ENCODE data around the gene PCARE.
"Not testable (repeated sequence)": the region's sequence is repeated elsewhere in the genome, so short reads cannot be mapped to it uniquely, and the experiment has no call there.

PCARE gene

DNA sequence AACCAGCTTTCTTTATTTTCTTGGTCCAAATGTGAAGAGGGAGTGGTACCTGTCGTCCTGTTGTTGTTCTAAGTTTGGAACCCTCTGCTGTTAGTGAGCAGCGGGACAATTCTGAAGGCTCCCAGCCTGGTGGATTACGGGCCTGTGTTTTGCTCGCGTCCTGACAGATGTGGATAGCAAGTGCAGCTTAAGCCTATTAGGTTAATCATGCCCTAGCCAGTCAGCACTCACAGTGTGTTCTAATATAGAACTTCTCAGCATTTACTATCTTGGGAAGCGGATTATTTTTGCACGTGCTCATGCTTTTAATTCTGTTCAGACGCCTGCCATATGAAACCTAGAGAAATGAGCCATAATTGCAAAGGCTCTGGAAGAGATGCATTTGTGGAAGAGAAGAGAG lies at the start of gene PCARE:
Gene PCARE (minus strand): TSS at position 113 of the 400 bp plus-strand sequence. CDS start 262 bp downstream, outside the sequence.
- DNase-seq (ENCODE audit: low spot score) = peak; percentile 12

- no peak for DNase-seq (ENCODE audit: low spot score)
Measured at GRCh38 chr2:29123617-29124349, 49.5 kb upstream of the PCARE start.

- DNase-seq (ENCODE audit: low spot score) = no peak
Measured at GRCh38 chr2:29120846-29121245, 46.5 kb upstream of the PCARE start.

GRCh38 chr2:29119211-29119610 lies 44.9 kb upstream of the PCARE start:
- no peak for DNase-seq (ENCODE audit: low spot score)

GRCh38 chr2:29117636-29118303 lies 43.4 kb upstream of the PCARE start:
- no peak for DNase-seq (ENCODE audit: low spot score)

- DNase-seq (ENCODE audit: low spot score) = peak; percentile 92
Measured at GRCh38 chr2:29115797-29116781, 41.8 kb upstream of the PCARE start.

- peak; percentile 61 for DNase-seq (ENCODE audit: low spot score)
Measured at GRCh38 chr2:29114946-29115609, 40.8 kb upstream of the PCARE start, which contains the start of gene CLIP4. CLIP4 (plus strand) TSS chr2:29115415; CDS start chr2:29121389, 5,974 bp downstream.

GRCh38 chr2:29114586-29114945 lies 40.2 kb upstream of the PCARE start:
- DNase-seq (ENCODE audit: low spot score) = peak; percentile 64

GRCh38 chr2:29113891-29114321 lies 39.6 kb upstream of the PCARE start:
- DNase-seq (ENCODE audit: low spot score) = peak; percentile 67

- no peak for DNase-seq (ENCODE audit: low spot score)
Measured at GRCh38 chr2:29113027-29113686, 38.8 kb upstream of the PCARE start.

GRCh38 chr2:29112379-29112778 lies 38.1 kb upstream of the PCARE start:
- no peak for DNase-seq (ENCODE audit: low spot score)

DNA sequence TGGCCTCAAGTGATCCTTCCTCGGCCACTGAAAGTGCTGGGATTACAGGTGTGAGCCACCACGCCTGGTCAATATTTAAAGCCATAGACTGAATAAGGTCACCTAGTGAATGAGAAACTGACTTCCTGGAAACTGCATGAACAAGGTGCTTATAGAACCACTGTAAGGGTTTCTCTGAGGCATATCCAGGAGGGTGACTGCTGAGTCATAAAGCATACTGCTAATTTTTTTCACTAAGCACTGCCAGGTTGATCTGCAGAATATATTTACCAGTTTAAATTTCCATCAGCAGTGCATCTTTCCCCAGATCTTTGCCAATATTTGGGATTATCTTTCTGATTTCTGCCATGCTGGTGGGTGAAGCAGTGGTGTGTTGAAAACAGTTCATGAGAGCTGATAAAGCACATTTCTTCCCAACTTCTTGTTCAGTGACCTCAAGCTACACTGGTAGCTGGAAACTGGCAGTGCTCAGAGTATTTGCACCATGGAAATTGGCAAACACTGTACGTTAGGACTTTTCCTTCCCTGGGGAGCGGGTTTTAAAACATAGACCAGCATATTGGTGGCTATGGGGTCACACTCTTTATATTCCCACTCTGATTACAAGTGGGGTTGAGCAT lies 36.7 kb upstream of the PCARE start:
- no peak for DNase-seq (ENCODE audit: low spot score)

GRCh38 chr2:29109246-29109645 lies 34.9 kb upstream of the PCARE start:
- no peak for DNase-seq (ENCODE audit: low spot score)

GRCh38 chr2:29108225-29108624 lies 33.9 kb upstream of the PCARE start:
- DNase-seq (ENCODE audit: low spot score) = peak; percentile 90

DNA sequence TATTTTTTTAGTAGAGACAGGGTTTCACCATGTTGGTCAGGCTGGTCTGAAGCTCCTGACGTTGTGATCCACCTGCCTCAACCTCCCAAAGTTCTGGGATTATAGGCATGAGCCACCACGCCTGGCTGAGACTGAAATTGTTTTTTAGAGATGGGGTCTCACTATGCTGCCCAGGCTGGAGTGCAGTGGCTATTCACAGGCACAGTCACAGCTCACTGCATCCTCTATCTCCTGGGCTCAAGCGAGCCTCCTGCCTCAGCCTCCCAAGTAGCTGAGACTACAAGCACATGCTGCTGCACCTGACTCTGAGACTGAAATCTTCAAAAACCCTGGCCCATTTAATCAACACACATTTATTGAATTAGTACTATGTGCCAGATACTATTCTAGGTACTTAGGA lies 33.2 kb upstream of the PCARE start:
- not testable (repeated sequence) for DNase-seq (ENCODE audit: low spot score)

GRCh38 chr2:29106980-29107388 lies 32.7 kb upstream of the PCARE start:
- DNase-seq (ENCODE audit: low spot score) = peak; percentile 59

DNA sequence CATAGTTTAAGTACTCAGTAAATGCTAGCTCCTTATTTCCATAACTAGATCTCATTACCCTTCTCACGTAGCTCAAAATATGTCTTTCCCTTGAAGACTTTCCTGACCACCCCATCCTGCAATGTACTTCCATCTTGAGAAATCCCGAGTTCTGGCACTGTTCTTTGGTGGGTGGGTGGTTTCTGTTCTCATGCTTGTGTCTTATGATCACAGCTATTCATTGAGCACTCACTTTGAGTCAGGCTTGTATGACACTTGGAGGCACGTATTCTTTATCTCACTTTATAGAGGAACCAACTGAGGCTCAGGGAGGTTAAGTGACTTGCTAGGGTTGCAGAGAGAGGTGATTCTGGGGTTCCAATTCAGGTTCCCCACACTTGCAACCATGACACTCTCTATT lies 31.9 kb upstream of the PCARE start:
- DNase-seq (ENCODE audit: low spot score) = no peak

- DNase-seq (ENCODE audit: low spot score) = no peak
Measured at GRCh38 chr2:29105375-29105774, 31.1 kb upstream of the PCARE start.

DNA sequence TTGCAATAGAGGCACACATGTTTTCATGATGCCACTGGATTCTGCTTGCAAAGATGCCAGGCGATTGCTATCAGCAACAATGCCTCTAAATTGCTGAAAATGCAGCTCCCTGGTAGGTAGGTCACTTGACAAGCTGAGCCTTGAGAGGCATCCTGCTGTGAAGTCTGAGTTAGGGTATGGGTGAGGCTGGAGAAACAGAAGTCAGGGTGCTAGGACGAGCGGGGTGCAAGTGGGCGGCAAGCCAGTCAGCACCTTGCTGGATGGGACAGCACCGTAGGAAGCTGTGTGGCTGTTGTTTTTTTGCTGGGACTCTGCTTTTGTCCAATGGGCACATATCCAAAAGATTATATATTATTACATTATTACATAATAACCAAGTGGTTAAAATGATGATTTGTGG lies 30.4 kb upstream of the PCARE start:
- DNase-seq (ENCODE audit: low spot score) = no peak

DNA sequence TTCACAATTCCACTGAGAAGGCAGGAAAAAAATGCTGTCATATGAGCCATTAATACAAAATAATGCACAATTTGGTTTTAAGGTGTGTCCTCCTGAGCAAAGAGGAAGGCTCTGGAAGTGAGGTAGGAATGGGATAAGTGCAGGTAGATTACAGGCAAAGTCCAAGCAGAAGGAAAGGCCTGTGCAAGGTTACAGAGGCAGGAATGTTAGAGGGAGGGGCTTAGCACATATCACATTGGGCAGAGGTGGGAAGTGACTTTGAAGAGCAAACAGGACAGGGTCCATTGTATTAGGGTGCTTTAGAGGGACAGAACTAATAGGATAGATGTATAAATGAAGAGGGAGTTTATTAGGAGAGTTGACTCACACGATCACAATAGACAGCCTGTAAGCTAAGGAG lies 26.2 kb upstream of the PCARE start:
- DNase-seq (ENCODE audit: low spot score) = no peak

DNA sequence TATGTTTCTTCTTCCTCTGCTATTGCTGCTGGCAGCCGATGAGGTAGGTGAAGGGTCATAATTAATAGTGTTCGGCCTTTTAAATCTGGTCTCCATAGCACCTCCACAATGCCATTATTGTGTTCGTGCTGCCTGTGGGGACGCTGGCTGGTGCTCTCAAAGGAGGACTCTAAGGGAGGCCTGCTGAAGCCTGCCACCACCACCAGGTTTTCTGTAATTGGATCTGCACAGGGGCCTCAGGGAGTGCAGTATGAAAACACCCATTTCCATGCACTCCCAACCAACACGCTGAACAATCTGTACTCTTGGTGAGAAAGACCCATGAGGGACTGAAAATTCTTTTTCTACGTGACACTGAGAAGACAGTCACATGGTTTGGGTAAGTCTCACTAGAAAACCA lies 23.2 kb upstream of the PCARE start:
- no peak for DNase-seq (ENCODE audit: low spot score)

All from pons (tissue), 1 donor.